ENCODE measurements around the gene ZRANB3. TPM values are rescaled to one million over a fixed set of nuclear protein-coding genes. Genes with fewer than 3 reads are reported as not detected.
"Not testable (repeated sequence)": the region's sequence is repeated elsewhere in the genome, so short reads cannot be mapped to it uniquely, and the experiment has no call there.

Gene ZRANB3
- total RNA-seq, 1 donor = 9.3 TPM

DNA sequence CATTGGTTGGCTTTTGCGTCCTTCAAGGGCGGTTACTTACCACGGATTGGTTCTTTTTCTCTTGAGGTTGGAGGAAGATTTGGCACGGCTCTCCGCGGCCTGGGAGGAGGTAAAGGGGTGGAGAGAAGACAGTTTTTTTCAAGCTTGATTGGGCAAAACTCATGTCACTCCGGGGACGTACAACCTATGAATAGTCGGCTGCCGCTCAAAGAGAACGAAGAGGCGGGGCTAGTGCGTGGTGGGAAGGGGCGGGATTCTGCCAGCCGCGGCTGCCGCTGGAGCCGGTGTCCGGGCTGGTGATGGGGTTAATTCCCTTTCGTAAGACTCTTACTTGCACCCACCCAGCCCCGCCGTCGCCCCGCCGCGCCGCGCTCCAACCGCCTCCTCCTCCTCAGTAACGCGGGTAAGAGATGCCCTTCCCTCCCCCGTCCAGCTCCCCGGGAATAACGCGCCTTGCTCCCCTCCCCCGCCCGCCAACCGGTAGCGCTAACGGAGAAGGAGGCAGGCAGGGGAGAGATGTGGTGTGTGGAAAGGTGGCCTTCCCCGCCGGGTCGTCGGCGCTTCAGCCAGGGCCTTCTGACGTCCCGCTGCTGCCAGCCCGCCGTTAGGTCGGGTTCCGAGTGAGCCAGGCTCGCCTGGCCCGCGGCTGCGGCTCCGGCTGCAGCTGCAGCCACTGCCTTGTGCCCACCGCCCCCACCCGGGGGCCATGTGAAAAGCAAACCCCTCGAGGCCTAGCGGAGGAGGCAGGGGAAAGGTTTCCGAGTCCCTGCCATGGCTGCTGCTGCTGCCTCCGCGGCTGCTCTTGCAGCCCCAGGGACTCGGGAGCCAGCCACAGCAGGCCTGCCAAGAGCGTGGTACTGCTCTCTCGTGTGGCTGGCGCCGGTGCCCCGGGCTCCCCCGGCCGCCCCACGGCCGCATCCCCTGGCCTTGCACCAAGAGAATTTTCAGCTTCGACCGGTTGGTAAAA, 496 bp upstream of the ZRANB3 start, which contains the start of gene R3HDM1:
Gene R3HDM1, plus strand, starts transcription at position 254 of the 967 bp plus-strand sequence. CDS start 73,362 bp downstream, outside the sequence.
- TF ChIP-seq, protein P1, sequence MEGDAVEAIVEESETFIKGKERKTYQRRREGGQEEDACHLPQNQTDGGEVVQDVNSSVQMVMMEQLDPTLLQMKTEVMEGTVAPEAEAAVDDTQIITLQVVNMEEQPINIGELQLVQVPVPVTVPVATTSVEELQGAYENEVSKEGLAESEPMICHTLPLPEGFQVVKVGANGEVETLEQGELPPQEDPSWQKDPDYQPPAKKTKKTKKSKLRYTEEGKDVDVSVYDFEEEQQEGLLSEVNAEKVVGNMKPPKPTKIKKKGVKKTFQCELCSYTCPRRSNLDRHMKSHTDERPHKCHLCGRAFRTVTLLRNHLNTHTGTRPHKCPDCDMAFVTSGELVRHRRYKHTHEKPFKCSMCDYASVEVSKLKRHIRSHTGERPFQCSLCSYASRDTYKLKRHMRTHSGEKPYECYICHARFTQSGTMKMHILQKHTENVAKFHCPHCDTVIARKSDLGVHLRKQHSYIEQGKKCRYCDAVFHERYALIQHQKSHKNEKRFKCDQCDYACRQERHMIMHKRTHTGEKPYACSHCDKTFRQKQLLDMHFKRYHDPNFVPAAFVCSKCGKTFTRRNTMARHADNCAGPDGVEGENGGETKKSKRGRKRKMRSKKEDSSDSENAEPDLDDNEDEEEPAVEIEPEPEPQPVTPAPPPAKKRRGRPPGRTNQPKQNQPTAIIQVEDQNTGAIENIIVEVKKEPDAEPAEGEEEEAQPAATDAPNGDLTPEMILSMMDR (IDR thresholded peaks at IDR 0.05; ENCODE audit: insufficient read depth, low read length) = no peak
- peak; percentile 100 for DNase-seq (ENCODE audit: low read depth)
- peak within 1 kb of the TSS; percentile 91 for H3K4me3 ChIP-seq (ENCODE audit: low read depth, low read length)

DNA sequence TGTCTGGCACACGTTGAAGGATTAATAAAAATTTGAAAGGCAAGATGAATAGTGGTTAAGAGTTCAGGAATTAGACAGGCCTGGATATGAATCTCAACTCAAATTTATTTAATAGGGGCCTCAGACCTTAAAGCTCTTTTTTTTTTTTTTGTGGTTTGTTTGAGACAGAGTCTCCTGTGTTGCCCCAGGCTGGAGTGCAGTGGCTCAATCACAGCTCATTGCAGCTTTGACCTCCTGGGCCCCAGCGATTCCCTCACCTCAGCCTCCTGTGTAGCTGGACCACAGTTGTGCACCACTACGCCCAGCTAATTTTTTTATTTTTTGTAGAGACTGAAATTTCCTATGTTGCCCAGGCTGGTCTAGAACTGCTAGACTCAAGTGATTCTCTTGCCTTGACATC, 3.0 kb downstream of the ZRANB3 start:
- DNase-seq (ENCODE audit: low read depth) = no peak
- H3K4me3 ChIP-seq (ENCODE audit: low read depth, low read length) = no peak overlapping the region
- TF ChIP-seq, protein P1 (IDR thresholded peaks at IDR 0.05; ENCODE audit: insufficient read depth, low read length) = no peak

DNA sequence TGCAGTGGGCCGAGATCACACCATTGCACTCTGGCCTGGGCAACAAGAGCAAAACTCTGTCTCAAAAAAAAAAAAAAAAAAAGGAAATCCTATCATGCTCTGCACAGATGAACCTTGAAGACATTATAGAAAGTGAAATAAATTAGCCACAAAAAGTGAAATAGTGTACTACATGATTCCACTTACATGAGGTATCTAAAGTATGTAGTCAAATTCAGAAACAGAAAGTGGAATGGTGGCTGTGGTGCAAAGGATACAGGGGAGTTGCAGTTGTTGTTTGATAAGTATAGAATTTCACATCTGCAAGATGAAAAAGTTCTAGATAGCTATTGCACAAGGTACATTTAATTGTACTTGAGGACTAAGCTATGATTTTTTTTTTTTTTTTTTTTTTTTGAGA, 5.2 kb downstream of the ZRANB3 start:
- no peak for DNase-seq (ENCODE audit: low read depth)
- no peak overlapping the region for H3K4me3 ChIP-seq (ENCODE audit: low read depth, low read length)
- TF ChIP-seq, protein P1 (IDR thresholded peaks at IDR 0.05; ENCODE audit: insufficient read depth, low read length) = no peak

DNA sequence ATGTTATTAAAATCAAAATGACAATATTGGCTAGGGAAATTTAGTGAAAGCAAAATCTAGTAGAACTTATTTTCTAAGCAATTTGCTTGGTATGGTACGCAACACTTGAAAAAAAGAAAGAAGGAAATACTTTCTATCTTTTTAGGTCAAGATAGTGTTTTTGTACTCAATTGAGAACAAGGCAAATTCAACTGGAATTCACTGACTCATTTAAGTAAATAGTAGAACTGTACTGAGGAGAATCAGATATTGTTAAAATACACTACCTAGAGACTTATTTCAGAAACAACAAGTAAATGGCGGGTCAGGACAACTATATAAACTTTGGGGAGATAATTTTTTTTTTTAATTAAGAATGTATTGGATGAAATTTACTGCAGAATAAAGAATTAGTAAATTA, 18.9 kb downstream of the ZRANB3 start:
- TF ChIP-seq, protein P1 (IDR thresholded peaks at IDR 0.05; ENCODE audit: insufficient read depth, low read length) = no peak
- H3K4me3 ChIP-seq (ENCODE audit: low read depth, low read length) = no peak overlapping the region
- no peak for DNase-seq (ENCODE audit: low read depth)

DNA sequence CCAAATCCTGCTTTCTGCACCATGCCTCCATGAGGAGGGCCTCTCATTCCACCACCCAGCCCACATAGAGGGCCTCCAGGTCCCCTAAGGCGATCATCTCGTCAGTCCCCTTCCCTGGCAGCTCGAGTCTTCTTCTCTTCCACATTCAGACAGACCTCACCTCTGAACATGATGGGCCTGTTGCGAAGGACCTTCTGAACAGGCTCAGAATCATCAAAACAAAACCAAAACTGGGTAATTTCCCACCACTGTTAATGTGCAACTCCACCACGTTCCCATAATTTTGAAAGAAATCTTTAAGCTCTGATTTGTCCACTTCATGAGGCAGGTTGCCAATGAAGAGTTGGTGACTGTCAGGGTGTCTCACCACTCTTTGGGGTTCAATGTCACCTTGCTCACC, 20.4 kb downstream of the ZRANB3 start:
- TF ChIP-seq, protein P1 (IDR thresholded peaks at IDR 0.05; ENCODE audit: insufficient read depth, low read length) = no peak
- no peak for DNase-seq (ENCODE audit: low read depth)
- no peak overlapping the region for H3K4me3 ChIP-seq (ENCODE audit: low read depth, low read length)

DNA sequence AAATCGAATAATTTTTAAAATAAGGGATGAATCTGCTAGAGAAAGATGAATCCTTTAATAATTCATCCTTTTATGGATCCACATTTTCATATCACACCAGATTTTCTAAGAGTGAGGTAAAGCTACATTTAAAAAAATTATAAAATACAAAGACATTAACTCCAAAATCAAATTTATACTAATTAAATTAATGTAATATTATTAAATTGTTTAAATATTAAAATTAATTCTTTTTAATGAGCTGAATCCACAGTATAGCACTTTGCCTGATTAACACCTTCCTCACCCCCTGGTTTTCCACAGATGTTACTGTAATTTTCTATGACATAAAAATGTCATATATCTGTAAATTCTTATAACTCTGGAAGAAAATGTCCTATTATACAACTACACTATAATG, 26.2 kb downstream of the ZRANB3 start:
- no peak overlapping the region for H3K4me3 ChIP-seq (ENCODE audit: low read depth, low read length)
- TF ChIP-seq, protein P1 (IDR thresholded peaks at IDR 0.05; ENCODE audit: insufficient read depth, low read length) = no peak

DNA sequence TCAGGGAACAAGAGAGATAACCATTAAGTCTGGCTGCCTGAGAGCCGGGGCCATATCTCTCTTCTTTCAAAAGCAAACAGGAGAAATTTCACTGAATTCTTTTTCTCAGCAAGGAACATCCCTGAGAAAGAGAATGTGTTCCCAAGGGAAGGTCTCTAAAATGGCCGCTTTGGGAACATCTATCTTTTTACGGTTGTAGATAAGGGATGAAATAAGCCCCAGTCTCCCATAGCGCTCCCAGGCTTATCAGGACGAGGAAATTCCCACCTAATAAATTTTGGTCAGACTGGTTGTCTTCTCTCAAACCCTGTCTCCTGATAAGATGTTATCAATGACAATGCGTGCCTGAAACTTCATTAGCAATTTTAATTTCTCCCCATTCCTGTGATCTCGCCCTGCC, 32.4 kb downstream of the ZRANB3 start:
- DNase-seq (ENCODE audit: low read depth); H3K4me3 ChIP-seq (ENCODE audit: low read depth, low read length): not testable (repeated sequence)

More for the DNA sequence above, 26.2 kb downstream of the ZRANB3 start:
- DNase-seq (ENCODE audit: low read depth) = no peak
